Activated CD4-positive, alpha-beta memory T cell treated with anti-CD3 and anti-CD28 coated beads for 36 hours (primary cell): Measurements from ENCODE around the gene CAV1. TPM values are rescaled to one million over a fixed set of nuclear protein-coding genes. Genes with fewer than 3 reads are reported as not detected.

Experiments
- CTCF ChIA-PET: fragments of 350-600 bp; sonication (Branson Sonifier 250); formaldehyde crosslinking; loops from one replicate; lab custom pipeline; 2021; ENCODE audit warnings: antibody characterized with exemption, inconsistent platforms; lab: Charles Lee
- POLR2A ChIA-PET: fragments of 350-600 bp; sonication (Branson Sonifier 250); formaldehyde crosslinking; loops from one replicate; lab custom pipeline; 2021; ENCODE audit warnings: antibody characterized with exemption; lab: Charles Lee
- DNase-seq: peaks from one replicate; pipeline ENCODE4 v3.0.0-alpha.2; 2020
- H3K27ac Mint-ChIP-seq: one replicate; pipeline ENCODE4 v1.8.0; 2021; ENCODE audit warnings: mixed read lengths
- H3K27me3 Mint-ChIP-seq: one replicate; pipeline ENCODE4 v1.8.0; 2021; ENCODE audit warnings: mixed read lengths
- H3K36me3 Mint-ChIP-seq: one replicate; pipeline ENCODE4 v1.8.0; 2021; ENCODE audit warnings: mixed read lengths
- H3K4me1 Mint-ChIP-seq: one replicate; pipeline ENCODE4 v1.8.0; 2021; ENCODE audit warnings: low read depth, mixed read lengths
- H3K4me3 Mint-ChIP-seq: one replicate; pipeline ENCODE4 v1.8.0; 2021; ENCODE audit warnings: mild to moderate bottlenecking, mixed read lengths
- H3K9me3 Mint-ChIP-seq: one replicate; pipeline ENCODE4 v1.8.0; 2021; ENCODE audit warnings: mixed read lengths
- intact Hi-C: fragments of 100-400 bp; cut with micrococcal nuclease; formaldehyde crosslinking; loops from one replicate; pipeline ENCODE4 v1.15.1; 2023
- total RNA-seq, 2 experiments: library from RNA; stranded (reverse); gene quantifications; one replicate each; pipeline ENCODE4 v1.2.3, GENCODE V29; 2021

Gene CAV1
- total RNA-seq, 2 experiments from 2014 or later, result 0.07 to 0.19 TPM

DNA sequence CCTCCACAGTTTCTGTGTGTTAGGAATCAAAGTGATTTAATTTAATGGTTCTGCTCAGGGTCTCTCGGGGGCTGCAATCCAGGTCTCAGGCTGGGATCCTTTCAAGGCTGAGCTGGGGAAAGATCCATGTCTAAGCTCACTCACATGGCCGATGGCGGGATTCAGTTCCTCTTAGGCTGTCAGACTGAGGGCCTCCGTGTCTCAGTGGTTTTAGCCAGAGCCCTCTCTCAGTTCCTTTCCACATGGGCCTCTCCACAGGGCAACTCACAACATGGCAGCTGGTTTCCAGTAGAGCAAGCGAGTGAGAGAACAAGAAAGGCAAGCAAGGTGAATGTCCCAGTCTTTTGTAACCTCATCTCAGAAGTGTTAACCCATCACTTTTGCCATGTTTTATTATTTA lies 26.9 kb downstream of the CAV1 start:
- Mint-ChIP-seq H3K9me3 (no peaks in the 10 kb centered on the region), H3K27me3 (peaks cover 16% of the 10 kb centered on the region), H3K36me3 (no peaks in the 10 kb centered on the region), H3K27ac (no peak overlapping the region), H3K4me1 (no peaks in the 10 kb centered on the region), H3K4me3 (no peak overlapping the region)
- ChIA-PET CTCF (no interaction called here), POLR2A (no interaction called here)
- intact Hi-C loops, result no loop called here
- no peak for DNase-seq

DNA sequence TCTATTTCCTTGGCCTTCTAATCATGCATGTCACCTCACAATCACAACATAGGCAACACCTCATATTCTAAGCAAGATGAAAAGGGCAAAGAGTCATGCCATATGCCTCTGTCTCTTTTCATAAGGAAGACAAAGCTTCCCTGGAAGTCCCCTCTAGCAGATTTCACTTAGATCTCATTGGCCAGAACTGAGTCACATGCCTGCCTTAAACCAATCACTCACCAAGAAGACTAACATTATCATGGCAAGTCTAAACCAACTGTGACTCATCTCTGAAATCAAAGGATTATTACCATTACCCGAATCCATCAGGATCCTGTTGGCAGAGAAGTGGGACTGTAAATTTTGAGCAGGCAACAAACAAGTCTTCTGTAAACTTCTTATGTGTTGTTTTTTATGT lies 27.8 kb downstream of the CAV1 start:
- H3K36me3 Mint-ChIP-seq, result no peaks in the 10 kb centered on the region
- ChIA-PET CTCF (no interaction called here), POLR2A (no interaction called here)
- intact Hi-C loops, result no loop called here
- peaks cover 18% of the 10 kb centered on the region for H3K27me3 Mint-ChIP-seq
- H3K4me3 Mint-ChIP-seq, result no peak overlapping the region
- DNase-seq, result no peak
- H3K4me1 Mint-ChIP-seq, result no peaks in the 10 kb centered on the region
- H3K27ac Mint-ChIP-seq, result no peak overlapping the region
- no peaks in the 10 kb centered on the region for H3K9me3 Mint-ChIP-seq

DNA sequence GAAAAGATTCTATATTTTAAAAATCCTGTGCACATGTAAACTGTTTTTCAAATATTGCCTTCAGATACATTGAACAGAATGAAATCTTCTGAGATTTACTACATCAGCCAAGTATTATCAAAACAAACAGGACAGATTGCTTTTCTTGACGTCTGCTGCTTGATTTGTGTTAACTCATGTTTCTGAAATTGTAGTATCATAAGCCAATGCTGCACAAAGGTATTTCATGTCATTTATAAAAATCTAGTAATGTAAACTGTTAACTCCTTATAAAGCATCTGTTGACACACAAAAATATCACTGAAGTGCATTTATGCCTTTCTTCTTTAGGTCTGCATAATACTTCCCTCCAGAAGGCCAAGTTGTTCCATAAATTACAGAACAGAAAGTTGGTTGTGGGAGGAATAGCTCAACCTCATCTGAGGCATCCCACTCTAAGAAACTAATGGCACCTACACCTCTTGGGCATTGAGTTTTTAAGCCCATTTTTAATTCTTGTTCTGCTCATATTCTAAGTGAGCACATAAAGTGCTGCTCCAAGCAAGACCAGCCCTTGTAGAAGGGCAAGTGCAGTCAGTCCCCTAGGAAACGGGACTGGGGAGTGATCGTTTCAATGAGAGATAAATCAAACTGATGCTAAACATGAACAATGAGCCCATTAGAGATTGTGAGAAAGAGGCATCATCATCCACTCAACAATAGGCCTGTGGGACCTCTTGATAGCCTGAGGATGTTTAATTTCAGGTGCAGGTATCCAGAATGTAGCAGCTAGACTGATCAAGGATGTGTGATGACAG lies 28.5 kb downstream of the CAV1 start:
- ChIA-PET POLR2A (no interaction called here), CTCF (interaction anchor here (1.6 kb wide), 1 partner anchor 27 kb away, joined by 3 read pairs; no protein-coding TSS in a partner anchor)
- no peak for DNase-seq
- Mint-ChIP-seq H3K9me3 (no peaks in the 10 kb centered on the region), H3K27ac (no peak overlapping the region), H3K4me3 (no peak overlapping the region), H3K27me3 (peaks cover 23% of the 10 kb centered on the region), H3K4me1 (no peaks in the 10 kb centered on the region), H3K36me3 (no peaks in the 10 kb centered on the region)
- intact Hi-C loops, result no loop called here

- H3K9me3 Mint-ChIP-seq, result no peaks in the 10 kb centered on the region
- H3K27me3 Mint-ChIP-seq, result peaks cover 29% of the 10 kb centered on the region
- no peaks in the 10 kb centered on the region for H3K4me1 Mint-ChIP-seq
- H3K36me3 Mint-ChIP-seq, result no peaks in the 10 kb centered on the region
- H3K27ac Mint-ChIP-seq, result no peak overlapping the region
- H3K4me3 Mint-ChIP-seq, result no peak overlapping the region
- intact Hi-C loops, result no loop called here
- POLR2A ChIA-PET, result no interaction called here
- CTCF ChIA-PET, result interaction anchor here (1.6 kb wide), 1 partner anchor 28 kb away, joined by 3 read pairs; no protein-coding TSS in a partner anchor
- DNase-seq, result no peak
Observed at GRCh38 chr7:116554436-116554835, 29.6 kb downstream of the CAV1 start.

GRCh38 chr7:116554911-116555310 lies 30.1 kb downstream of the CAV1 start:
- Mint-ChIP-seq H3K9me3 (no peaks in the 10 kb centered on the region), H3K36me3 (no peaks in the 10 kb centered on the region), H3K4me3 (no peak overlapping the region), H3K27ac (no peak overlapping the region), H3K4me1 (no peaks in the 10 kb centered on the region), H3K27me3 (peaks cover 31% of the 10 kb centered on the region)
- intact Hi-C loops, result no loop called here
- CTCF ChIA-PET, result no interaction called here
- POLR2A ChIA-PET, result no interaction called here
- no peak for DNase-seq

DNA sequence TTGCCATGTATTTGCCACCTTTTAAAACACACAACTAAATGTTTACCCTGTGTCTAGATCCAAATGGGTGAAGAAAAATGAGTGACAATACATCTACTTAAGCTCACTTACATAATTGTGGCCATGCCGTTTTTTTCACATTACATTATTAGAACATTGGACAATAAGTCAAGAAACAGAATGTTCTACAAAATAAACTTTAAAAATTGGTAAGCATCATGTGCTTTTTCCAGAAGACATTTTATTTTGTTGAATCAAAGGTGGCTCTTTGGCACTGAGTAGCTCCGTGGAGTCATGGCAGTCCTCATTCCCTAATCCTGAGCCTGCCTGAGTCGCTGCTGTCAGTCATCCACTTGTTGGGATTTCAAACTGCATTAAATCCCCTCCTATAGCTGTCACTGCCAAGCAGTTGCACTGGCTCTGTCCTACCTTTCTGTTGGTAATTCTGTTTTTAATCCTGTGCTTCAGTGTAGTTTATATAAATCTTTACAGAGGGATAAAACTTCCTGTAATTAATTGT lies 32.3 kb downstream of the CAV1 start:
- Mint-ChIP-seq H3K4me1 (no peaks in the 10 kb centered on the region), H3K36me3 (no peaks in the 10 kb centered on the region), H3K4me3 (no peak overlapping the region), H3K27ac (no peak overlapping the region), H3K9me3 (no peaks in the 10 kb centered on the region), H3K27me3 (peaks cover 33% of the 10 kb centered on the region)
- ChIA-PET CTCF (interaction anchor here (1.1 kb wide), 1 partner anchor 298 kb away, joined by 6 read pairs; no protein-coding TSS in a partner anchor), POLR2A (no interaction called here)
- intact Hi-C loops, result no loop called here
- DNase-seq, result no peak

- ChIA-PET CTCF (interaction anchor here (0.6 kb wide), 1 partner anchor 32 kb away, joined by 3 read pairs; no protein-coding TSS in a partner anchor), POLR2A (no interaction called here)
- Mint-ChIP-seq H3K4me3 (no peak overlapping the region), H3K27ac (no peak overlapping the region), H3K9me3 (no peaks in the 10 kb centered on the region), H3K36me3 (no peaks in the 10 kb centered on the region), H3K4me1 (no peaks in the 10 kb centered on the region), H3K27me3 (peaks cover 33% of the 10 kb centered on the region)
- DNase-seq, result no peak
- intact Hi-C loops, result no loop called here
Observed at GRCh38 chr7:116557901-116558300, 33.1 kb downstream of the CAV1 start.

- ChIA-PET POLR2A (no interaction called here), CTCF (no interaction called here)
- intact Hi-C loops, result no loop called here
- H3K27me3 Mint-ChIP-seq, result peaks cover 26% of the 10 kb centered on the region
- H3K4me3 Mint-ChIP-seq, result no peak overlapping the region
- no peak for DNase-seq
- no peaks in the 10 kb centered on the region for H3K36me3 Mint-ChIP-seq
- no peaks in the 10 kb centered on the region for H3K4me1 Mint-ChIP-seq
- H3K27ac Mint-ChIP-seq, result no peak overlapping the region
- H3K9me3 Mint-ChIP-seq, result no peaks in the 10 kb centered on the region
Observed at GRCh38 chr7:116560021-116560970, 35.5 kb downstream of the CAV1 start.

DNA sequence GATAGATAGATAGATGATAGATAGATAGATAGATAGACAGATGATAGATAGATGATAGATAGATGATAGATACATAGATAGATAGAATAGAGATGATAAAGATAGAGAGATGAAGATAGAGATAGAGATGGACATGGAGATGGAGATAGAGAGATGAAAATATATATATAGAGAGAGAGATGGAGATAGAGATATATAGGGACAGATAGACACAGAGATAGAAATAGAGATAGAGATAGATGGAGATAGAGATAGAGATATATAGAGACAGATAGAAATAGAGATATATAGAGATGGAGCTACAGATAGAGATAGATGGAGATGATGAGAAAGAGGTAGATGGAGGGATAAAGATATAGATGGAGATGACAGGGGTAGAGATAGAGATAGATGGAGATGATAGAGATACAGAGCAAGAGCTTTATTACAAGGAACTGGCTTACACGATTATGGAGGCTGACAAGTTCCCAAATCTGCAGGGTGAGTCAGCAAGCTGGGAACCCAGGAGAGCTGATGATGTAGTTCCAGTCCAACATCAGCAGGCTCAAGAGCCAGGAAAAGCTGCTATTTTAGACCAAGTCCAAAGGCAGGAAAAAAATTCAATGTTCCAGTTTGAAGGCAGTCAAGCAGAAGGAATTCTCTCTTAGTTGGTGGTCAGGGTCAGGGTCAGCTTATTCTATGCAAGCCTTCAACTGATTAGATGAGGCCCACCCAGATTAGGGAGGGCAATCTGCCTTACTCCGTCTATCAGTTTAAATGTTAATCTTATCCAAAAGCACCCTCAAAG lies 37.1 kb downstream of the CAV1 start:
- no peak overlapping the region for H3K27ac Mint-ChIP-seq
- H3K4me1 Mint-ChIP-seq, result no peaks in the 10 kb centered on the region
- DNase-seq, result no peak
- ChIA-PET CTCF (no interaction called here), POLR2A (no interaction called here)
- H3K36me3 Mint-ChIP-seq, result no peaks in the 10 kb centered on the region
- intact Hi-C loops, result no loop called here
- no peak overlapping the region for H3K4me3 Mint-ChIP-seq
- no peaks in the 10 kb centered on the region for H3K9me3 Mint-ChIP-seq
- peaks cover 25% of the 10 kb centered on the region for H3K27me3 Mint-ChIP-seq

DNA sequence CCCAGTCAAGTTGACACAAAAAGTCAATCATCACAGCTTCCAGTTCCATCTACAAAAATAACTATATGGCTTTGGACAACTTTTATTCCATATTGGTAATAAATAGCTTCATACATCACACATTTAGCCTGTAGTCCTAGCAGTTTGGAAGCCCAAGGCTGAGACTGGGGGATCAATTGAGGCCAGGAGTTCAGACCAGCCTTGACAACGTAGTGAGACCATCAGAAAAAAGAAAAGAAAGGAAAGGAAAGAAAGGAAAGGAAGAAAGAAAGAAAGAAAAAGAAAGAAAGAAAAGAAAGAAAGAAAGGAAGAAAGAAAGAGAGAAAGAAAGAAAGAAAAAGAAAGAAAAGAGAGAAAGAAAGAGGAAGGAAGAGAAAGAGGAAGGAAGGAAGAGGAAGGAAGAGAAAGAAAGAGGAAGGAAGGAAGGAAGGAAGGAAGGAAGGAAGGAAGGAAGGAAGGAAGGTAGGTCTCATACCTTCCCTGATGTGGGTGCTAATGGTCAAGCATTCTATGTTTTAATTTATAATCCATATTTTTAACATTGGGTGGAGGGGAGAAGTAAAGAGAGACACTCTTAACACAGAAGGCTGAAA lies 37.8 kb downstream of the CAV1 start:
- H3K27me3 Mint-ChIP-seq, result peaks cover 23% of the 10 kb centered on the region

DNA sequence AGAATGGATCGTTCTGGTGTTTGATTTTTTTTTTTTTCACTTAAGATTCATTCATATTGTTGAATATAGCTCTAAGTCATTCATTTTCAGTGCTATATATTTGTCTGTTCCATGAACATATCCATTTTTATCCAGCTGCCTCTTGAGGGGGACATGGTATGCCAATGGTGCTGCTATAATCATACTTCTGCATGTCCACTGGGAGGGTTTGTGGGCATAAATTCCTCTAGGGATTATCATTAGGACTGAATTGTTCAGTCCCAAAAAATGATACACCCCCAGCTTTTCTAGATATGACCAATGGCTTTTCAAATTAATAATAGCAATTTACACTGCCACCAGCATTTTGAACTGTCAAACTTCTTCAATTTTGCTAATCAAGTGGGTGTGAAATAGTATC lies 41.1 kb downstream of the CAV1 start:
- no peak overlapping the region for H3K4me3 Mint-ChIP-seq
- H3K36me3 Mint-ChIP-seq, result no peaks in the 10 kb centered on the region
- CTCF ChIA-PET, result no interaction called here
- peaks cover 9% of the 10 kb centered on the region for H3K27me3 Mint-ChIP-seq
- POLR2A ChIA-PET, result no interaction called here
- no peaks in the 10 kb centered on the region for H3K4me1 Mint-ChIP-seq
- no peak overlapping the region for H3K27ac Mint-ChIP-seq
- no peak for DNase-seq
- H3K9me3 Mint-ChIP-seq, result no peaks in the 10 kb centered on the region
- intact Hi-C loops, result no loop called here

More for the DNA sequence above, 37.8 kb downstream of the CAV1 start:
- intact Hi-C loops, result no loop called here
- ChIA-PET POLR2A (no interaction called here), CTCF (interaction anchor here (1.6 kb wide), 1 partner anchor 26 kb away, joined by 5 read pairs; no protein-coding TSS in a partner anchor)
- Mint-ChIP-seq H3K9me3 (no peaks in the 10 kb centered on the region), H3K4me3 (no peak overlapping the region), H3K36me3 (no peaks in the 10 kb centered on the region), H3K27ac (no peak overlapping the region), H3K4me1 (no peaks in the 10 kb centered on the region)
- no peak for DNase-seq
